HEK293 (cell line): Measurements from ENCODE around the gene RTN3.
"Not testable (repeated sequence)": the region's sequence is repeated elsewhere in the genome, so short reads cannot be mapped to it uniquely, and the experiment has no call there.

ENCODE experiments used
- CTCF ChIA-PET: fragments of 350-600 bp; formaldehyde crosslinking; extraction: SDS; loops from one replicate; lab custom pipeline; 2021; ENCODE audit warnings: antibody characterized with exemption; lab: Yijun Ruan, JAX
- POLR2A ChIA-PET: fragments of 300-600 bp; formaldehyde crosslinking; extraction: SDS; loops from one replicate; lab custom pipeline; 2020; ENCODE audit warnings: antibody characterized with exemption, inconsistent platforms; lab: Yijun Ruan, JAX
- H3K27ac ChIP-seq: fragments of 200-500 bp; sonication (Bioruptor generic); 2 replicates; pipeline ENCODE4 v1.5.1; 2014; ENCODE audit warnings: low read depth, low read length, control low read depth, inconsistent platforms; ENCODE audit errors: extremely low read depth
- H3K36me3 ChIP-seq, 2 experiments: fragments of 200-500 bp in 1 of 2; sonication (Bioruptor generic) in 1 of 2; 1 replicate in 1 of 2; 2 replicates in 1 of 2; pipeline ENCODE4 v1.5.1; 2014 to 2017; ENCODE audit warnings: inconsistent platforms in 2 of 2, low read length in 2 of 2; ENCODE audit not compliant: control insufficient read depth in 2 of 2, insufficient read depth in 1 of 2
- H3K4me1 ChIP-seq: fragments of 200-500 bp; sonication (Bioruptor generic); 2 replicates; pipeline ENCODE4 v1.5.1; 2014; ENCODE audit warnings: mild to moderate bottlenecking, low read length, inconsistent platforms; ENCODE audit not compliant: control insufficient read depth, insufficient read depth
- H3K4me3 ChIP-seq: 2 replicates; pipeline ENCODE4 v1.5.1; 2011; ENCODE audit warnings: low read depth, mild to moderate bottlenecking, control low read depth, low read length, moderate library complexity
- H3K9me3 ChIP-seq: fragments of 200-500 bp; sonication (Bioruptor generic); 2 replicates; pipeline ENCODE4 v1.5.1; 2014; ENCODE audit warnings: low read depth, low read length, inconsistent platforms; ENCODE audit not compliant: control insufficient read depth, insufficient read depth
- BCL11B ChIP-seq: fragments of 450-650 bp; formaldehyde crosslinking; IDR thresholded peaks from 2 replicates; pipeline ENCODE4 v1.5.1; 2016; ENCODE audit warnings: low read depth, missing biosample characterization, missing genetic modification characterization
- FEZF1 ChIP-seq: fragments of 450-650 bp; formaldehyde crosslinking; IDR thresholded peaks from 2 replicates; pipeline ENCODE4 v1.5.1; 2016; ENCODE audit warnings: missing biosample characterization, missing genetic modification characterization
- IKZF3 ChIP-seq: fragments of 450-650 bp; IDR thresholded peaks from 2 replicates; pipeline ENCODE4 v1.5.0; 2018; ENCODE audit warnings: missing biosample characterization, mild to moderate bottlenecking, missing genetic modification characterization, moderate library complexity
- OSR2 ChIP-seq: fragments of 450-650 bp; formaldehyde crosslinking; IDR thresholded peaks from 2 replicates; pipeline ENCODE4 v1.5.1; 2016; ENCODE audit warnings: missing biosample characterization, missing genetic modification characterization
- REST ChIP-seq: fragments of 450-650 bp; formaldehyde crosslinking; IDR thresholded peaks from 2 replicates; pipeline ENCODE4 v1.5.1; 2016; ENCODE audit warnings: missing biosample characterization, missing genetic modification characterization
- SCRT2 ChIP-seq: fragments of 450-650 bp; formaldehyde crosslinking; IDR thresholded peaks from 2 replicates; pipeline ENCODE4 v1.5.1; 2016; ENCODE audit warnings: missing biosample characterization, missing genetic modification characterization
- ZBTB8A ChIP-seq: fragments of 450-650 bp; formaldehyde crosslinking; IDR thresholded peaks from 2 replicates; pipeline ENCODE4 v1.5.1; 2016; ENCODE audit warnings: missing biosample characterization, missing genetic modification characterization
- ZFP69B ChIP-seq: fragments of 450-650 bp; formaldehyde crosslinking; IDR thresholded peaks from 2 replicates; pipeline ENCODE4 v1.5.1; 2016; ENCODE audit warnings: missing biosample characterization, missing genetic modification characterization
- ZIC2 ChIP-seq: fragments of 450-650 bp; formaldehyde crosslinking; IDR thresholded peaks from 2 replicates; pipeline ENCODE4 v1.5.1; 2016; ENCODE audit warnings: missing biosample characterization, missing genetic modification characterization
- ZNF18 ChIP-seq: fragments of 450-650 bp; formaldehyde crosslinking; IDR thresholded peaks from 2 replicates; pipeline ENCODE4 v1.5.1; 2016; ENCODE audit warnings: missing biosample characterization, missing genetic modification characterization
- ZNF335 ChIP-seq: fragments of 450-650 bp; formaldehyde crosslinking; conservative IDR thresholded peaks from 2 replicates; pipeline ENCODE4 v1.5.1; 2016; ENCODE audit warnings: missing biosample characterization, missing genetic modification characterization
- ZNF501 ChIP-seq: fragments of 450-650 bp; formaldehyde crosslinking; IDR thresholded peaks from 2 replicates; pipeline ENCODE4 v1.5.1; 2016; ENCODE audit warnings: missing biosample characterization, missing genetic modification characterization
- ZNF558 ChIP-seq: fragments of 450-650 bp; formaldehyde crosslinking; IDR thresholded peaks from 2 replicates; pipeline ENCODE4 v1.5.1; 2016; ENCODE audit warnings: missing biosample characterization, missing genetic modification characterization
- ZNF600 ChIP-seq: fragments of 450-650 bp; formaldehyde crosslinking; IDR thresholded peaks from 2 replicates; pipeline ENCODE4 v1.5.1; 2016; ENCODE audit warnings: missing biosample characterization, missing genetic modification characterization
- ZNF629 ChIP-seq: fragments of 450-650 bp; formaldehyde crosslinking; IDR thresholded peaks from 2 replicates; pipeline ENCODE4 v1.5.1; 2017; ENCODE audit warnings: missing biosample characterization, missing genetic modification characterization
- ZNF660 ChIP-seq: fragments of 450-650 bp; IDR thresholded peaks from 2 replicates; pipeline ENCODE4 v1.5.1; 2018; ENCODE audit warnings: missing biosample characterization, mild to moderate bottlenecking, missing genetic modification characterization
- TF ChIP-seq, protein P1 (sequence below): fragments of 450-650 bp; formaldehyde crosslinking; IDR thresholded peaks from 2 replicates; pipeline ENCODE4 v1.5.1; 2016; ENCODE audit warnings: missing biosample characterization, missing genetic modification characterization
- TF ChIP-seq, protein P2 (sequence below): fragments of 450-650 bp; formaldehyde crosslinking; IDR thresholded peaks from 2 replicates; pipeline ENCODE4 v1.5.1; 2017; ENCODE audit warnings: missing biosample characterization, missing genetic modification characterization
- TF ChIP-seq, protein P3 (sequence below): fragments of 450-650 bp; formaldehyde crosslinking; IDR thresholded peaks from 2 replicates; pipeline ENCODE4 v1.5.1; 2016; ENCODE audit warnings: missing biosample characterization, missing genetic modification characterization

The RTN3 gene

DNA sequence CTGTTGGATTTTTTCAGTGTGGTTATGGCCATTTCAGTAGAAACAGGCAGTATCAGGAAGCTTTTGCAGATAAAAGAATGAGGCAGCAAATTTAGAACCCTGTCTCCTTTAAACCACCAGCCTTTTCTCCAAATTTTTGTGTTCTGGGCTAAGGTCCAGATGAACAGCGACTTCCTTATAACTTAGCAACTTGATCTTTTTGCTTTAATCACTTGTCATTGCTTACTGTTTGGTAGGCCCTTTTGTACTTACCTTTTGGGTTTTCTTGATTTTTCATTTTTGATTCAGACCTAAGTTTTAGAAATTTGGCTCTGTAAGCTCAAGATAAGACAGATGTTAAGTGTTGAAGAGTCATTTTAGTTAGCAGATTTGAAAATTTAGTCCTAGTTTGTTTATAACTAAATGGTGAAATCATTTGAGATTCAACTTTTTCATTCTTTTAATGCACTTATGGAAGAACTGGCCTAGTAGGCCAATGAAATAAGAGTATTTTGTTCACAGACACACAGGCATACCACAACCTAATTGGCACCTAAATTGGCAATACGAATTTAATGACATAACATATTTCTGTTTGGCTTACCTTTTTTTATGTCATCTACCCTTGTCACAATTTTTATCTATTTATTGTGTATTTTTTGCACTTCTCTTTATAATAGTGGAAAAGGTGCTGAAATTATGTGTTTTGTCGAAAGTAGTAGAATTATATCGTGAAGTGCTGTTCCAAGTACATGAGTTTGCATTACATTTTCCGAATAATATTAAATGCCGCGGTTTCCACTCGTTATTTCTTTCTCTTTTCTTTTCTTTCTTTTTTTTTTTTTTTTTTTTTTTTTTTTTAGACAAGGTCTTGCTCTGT lies 2.1 kb downstream of the RTN3 start (continued):
- TF ChIP-seq REST (tag by site-specific recombination) (0 out of 2 replicates have a peak, but pooled peaks have one; percentile 20), ZNF501 (no peak), BCL11B (tag by site-specific recombination) (no peak), FEZF1 (tag by site-specific recombination) (peak; percentile 41)

- H3K4me1 ChIP-seq, CTCF ChIA-PET: not testable (repeated sequence)
- POLR2A ChIA-PET: interaction anchor here (0.7 kb wide), 1 partner anchor 24 kb away, joined by 5 read pairs; no protein-coding TSS in a partner anchor
Observed at GRCh38 chr11:63685158-63685721, 3.9 kb downstream of the RTN3 start.

More at GRCh38 chr11:63685158-63685721, 3.9 kb downstream of the RTN3 start:
- TF ChIP-seq, protein P1, sequence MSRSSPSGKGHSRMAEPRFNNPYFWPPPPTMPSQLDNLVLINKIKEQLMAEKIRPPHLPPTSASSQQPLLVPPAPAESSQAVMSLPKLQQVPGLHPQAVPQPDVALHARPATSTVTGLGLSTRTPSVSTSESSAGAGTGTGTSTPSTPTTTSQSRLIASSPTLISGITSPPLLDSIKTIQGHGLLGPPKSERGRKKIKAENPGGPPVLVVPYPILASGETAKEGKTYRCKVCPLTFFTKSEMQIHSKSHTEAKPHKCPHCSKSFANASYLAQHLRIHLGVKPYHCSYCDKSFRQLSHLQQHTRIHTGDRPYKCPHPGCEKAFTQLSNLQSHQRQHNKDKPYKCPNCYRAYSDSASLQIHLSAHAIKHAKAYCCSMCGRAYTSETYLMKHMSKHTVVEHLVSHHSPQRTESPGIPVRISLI (tag by site-specific recombination): peak; percentile 72
- TF ChIP-seq, protein P2, sequence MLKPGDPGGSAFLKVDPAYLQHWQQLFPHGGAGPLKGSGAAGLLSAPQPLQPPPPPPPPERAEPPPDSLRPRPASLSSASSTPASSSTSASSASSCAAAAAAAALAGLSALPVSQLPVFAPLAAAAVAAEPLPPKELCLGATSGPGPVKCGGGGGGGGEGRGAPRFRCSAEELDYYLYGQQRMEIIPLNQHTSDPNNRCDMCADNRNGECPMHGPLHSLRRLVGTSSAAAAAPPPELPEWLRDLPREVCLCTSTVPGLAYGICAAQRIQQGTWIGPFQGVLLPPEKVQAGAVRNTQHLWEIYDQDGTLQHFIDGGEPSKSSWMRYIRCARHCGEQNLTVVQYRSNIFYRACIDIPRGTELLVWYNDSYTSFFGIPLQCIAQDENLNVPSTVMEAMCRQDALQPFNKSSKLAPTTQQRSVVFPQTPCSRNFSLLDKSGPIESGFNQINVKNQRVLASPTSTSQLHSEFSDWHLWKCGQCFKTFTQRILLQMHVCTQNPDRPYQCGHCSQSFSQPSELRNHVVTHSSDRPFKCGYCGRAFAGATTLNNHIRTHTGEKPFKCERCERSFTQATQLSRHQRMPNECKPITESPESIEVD (tag by site-specific recombination): peak; percentile 74
- TF ChIP-seq IKZF3 (tag by site-specific recombination) (peak; percentile 17; the same call in 1 of the 2 replicates), ZFP69B (tag by site-specific recombination) (peak; percentile 67), OSR2 (0 out of 2 replicates have a peak, but pooled peaks have one; percentile 18), ZNF660 (tag by site-specific recombination) (peak; percentile 52; the same call in 1 of the 2 replicates), ZNF335 (tag by site-specific recombination) (peak; percentile 58), ZNF18 (tag by site-specific recombination) (peak; percentile 87), SCRT2 (tag by site-specific recombination) (peak; percentile 49), ZNF558 (tag by site-specific recombination) (0 out of 2 replicates have a peak, but pooled peaks have one; percentile 15), ZNF600 (tag by site-specific recombination) (peak; percentile 33; the same call in 1 of the 2 replicates), ZNF629 (tag by site-specific recombination) (peak; percentile 29; the same call in 1 of the 2 replicates), ZBTB8A (peak; percentile 57), ZIC2 (0 out of 2 replicates have a peak, but pooled peaks have one; percentile 30)
- TF ChIP-seq, protein P3, sequence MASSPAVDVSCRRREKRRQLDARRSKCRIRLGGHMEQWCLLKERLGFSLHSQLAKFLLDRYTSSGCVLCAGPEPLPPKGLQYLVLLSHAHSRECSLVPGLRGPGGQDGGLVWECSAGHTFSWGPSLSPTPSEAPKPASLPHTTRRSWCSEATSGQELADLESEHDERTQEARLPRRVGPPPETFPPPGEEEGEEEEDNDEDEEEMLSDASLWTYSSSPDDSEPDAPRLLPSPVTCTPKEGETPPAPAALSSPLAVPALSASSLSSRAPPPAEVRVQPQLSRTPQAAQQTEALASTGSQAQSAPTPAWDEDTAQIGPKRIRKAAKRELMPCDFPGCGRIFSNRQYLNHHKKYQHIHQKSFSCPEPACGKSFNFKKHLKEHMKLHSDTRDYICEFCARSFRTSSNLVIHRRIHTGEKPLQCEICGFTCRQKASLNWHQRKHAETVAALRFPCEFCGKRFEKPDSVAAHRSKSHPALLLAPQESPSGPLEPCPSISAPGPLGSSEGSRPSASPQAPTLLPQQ (tag by site-specific recombination): 0 out of 2 replicates have a peak, but pooled peaks have one; percentile 39
- not testable (repeated sequence) for H3K36me3 ChIP-seq, H3K9me3 ChIP-seq, H3K27ac ChIP-seq, H3K4me3 ChIP-seq
